ENCODE results near the gene WNT5A. TPM values are rescaled to one million over a fixed set of nuclear protein-coding genes. Genes with fewer than 3 reads are reported as not detected.

WNT5A gene
- total and polyA plus RNA-seq, 9 of the 15 experiments (the other 6 are each of a cell fraction or from before 2014, with no cell fraction given), result 0.11 TPM; not detected in 8

- no peaks in the 10 kb centered on the region for H3K36me3 ChIP-seq (ENCODE audit: control insufficient read depth, insufficient read depth, low read length)
- ChIA-PET POLR2A (no interaction called here), CTCF (ENCODE audit: low intra/inter-chr PET ratio) (no interaction called here)
- no peak overlapping the region for H3K4me3 ChIP-seq
- ATAC-seq, result no peak
- in situ Hi-C loops (cut with MboI), result no loop called here
- H3K9ac ChIP-seq (ENCODE audit: insufficient read depth in 1 of 2, low read depth in 2 of 2, low read length in 2 of 2), result no peak overlapping the region
- 0% methylated on average over 4 of the region's 4 CpGs for WGBS (ENCODE audit: insufficient coverage, low coverage, missing lambda C conversion rate)
- H3K79me2 ChIP-seq (ENCODE audit: control insufficient read depth, insufficient read depth, low read length), result no peaks in the 10 kb centered on the region
- H4K20me1 ChIP-seq (replicated peaks; ENCODE audit: control insufficient read depth, insufficient read depth, low read length), result no peaks in the 10 kb centered on the region
- FAIRE-seq, result no peak
- intact Hi-C loops (cut with micrococcal nuclease), result no loop called here
- no peaks in the 10 kb centered on the region for H3K4me1 ChIP-seq (replicated peaks in 1 of 2; ENCODE audit: control insufficient read depth in 2 of 2, insufficient read depth in 2 of 2, low read length in 2 of 2)
- no TSS peak for BruUV-seq (replicated peaks)
- no peaks in the 10 kb centered on the region for H3K9me1 ChIP-seq (ENCODE audit: control insufficient read depth, insufficient read depth, low read length)
- H3K27me3 ChIP-seq (ENCODE audit: control insufficient read depth in 2 of 2, insufficient read depth in 2 of 2, low read length in 2 of 2), result no peaks in the 10 kb centered on the region; a peak in 1 of 5 replicates
- TF ChIP-seq TRIM25 (IDR thresholded peaks at IDR 0.05; ENCODE audit: borderline replicate concordance), result no peak
- TF ChIP-seq CBFB (CRISPR knock-in tag; IDR thresholded peaks at IDR 0.05), result no peak
- no peak for TF ChIP-seq PHB2 (IDR thresholded peaks at IDR 0.05; ENCODE audit: low read depth)
- TF ChIP-seq ATF7 (IDR thresholded peaks at IDR 0.05), result no peak
- no peak for TF ChIP-seq GABPB2 (CRISPR knock-in tag; conservative IDR thresholded peaks at IDR 0.05)
- TF ChIP-seq ZNF436 (CRISPR knock-in tag; IDR thresholded peaks at IDR 0.05), result no peak
- TF ChIP-seq NR1H2 (CRISPR knock-in tag; IDR thresholded peaks at IDR 0.05), result no peak
- H3K9me3 ChIP-seq (replicated peaks; ENCODE audit: control insufficient read depth, insufficient read depth, low read depth, low read length), result no peaks in the 10 kb centered on the region
- H3K27ac ChIP-seq (ENCODE audit: extremely low read depth, low read depth, low read length), result no peak overlapping the region
- no peak for DNase-seq (ENCODE audit: extremely low read depth in 1 of 4, low spot score in 3 of 4)
- H2AFZ ChIP-seq (ENCODE audit: low read depth, low read length), result no peak overlapping the region
- no peak overlapping the region for H3K4me2 ChIP-seq (ENCODE audit: insufficient read depth, low read length)
These were observed 18.7 kb upstream of the WNT5A start for GRCh38 chr3:55505776-55506175.

All from K562 (cell line).